Skeletal muscle cell (primary cell): ENCODE measurements around the gene NFIX.

Experiments
- DNase-seq: peaks from one replicate; pipeline ENCODE4 v3.0.0-alpha.2; 2010; ENCODE audit warnings: low read depth
- H3K4me3 ChIP-seq: 2 replicates; pipeline ENCODE4 v1.5.1; 2011; ENCODE audit warnings: low read depth, mild to moderate bottlenecking, control low read depth, low read length, moderate library complexity

The NFIX gene

DNA sequence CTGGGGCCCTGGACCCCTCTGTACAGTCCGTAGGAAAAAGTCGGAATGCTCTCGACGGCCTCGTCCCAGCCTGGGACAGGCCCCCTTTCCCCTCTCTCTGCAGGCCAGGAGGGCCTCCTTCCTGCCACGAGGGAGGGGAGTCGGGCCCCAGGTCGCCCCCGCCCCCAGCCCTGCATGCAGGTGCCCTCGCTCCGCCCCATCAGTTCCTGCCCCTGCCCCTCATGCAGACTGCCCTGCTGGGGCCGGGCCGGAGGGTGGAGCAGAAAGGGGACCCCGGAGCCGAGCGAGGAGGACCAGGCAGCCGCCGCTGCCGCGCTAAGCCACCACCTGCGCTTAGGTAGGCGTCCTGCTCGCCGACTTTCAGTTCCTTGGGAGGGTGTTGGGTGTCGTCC, 100.1 kb downstream of the NFIX start:
- no peak overlapping the region for H3K4me3 ChIP-seq
- DNase-seq: no peak

DNA sequence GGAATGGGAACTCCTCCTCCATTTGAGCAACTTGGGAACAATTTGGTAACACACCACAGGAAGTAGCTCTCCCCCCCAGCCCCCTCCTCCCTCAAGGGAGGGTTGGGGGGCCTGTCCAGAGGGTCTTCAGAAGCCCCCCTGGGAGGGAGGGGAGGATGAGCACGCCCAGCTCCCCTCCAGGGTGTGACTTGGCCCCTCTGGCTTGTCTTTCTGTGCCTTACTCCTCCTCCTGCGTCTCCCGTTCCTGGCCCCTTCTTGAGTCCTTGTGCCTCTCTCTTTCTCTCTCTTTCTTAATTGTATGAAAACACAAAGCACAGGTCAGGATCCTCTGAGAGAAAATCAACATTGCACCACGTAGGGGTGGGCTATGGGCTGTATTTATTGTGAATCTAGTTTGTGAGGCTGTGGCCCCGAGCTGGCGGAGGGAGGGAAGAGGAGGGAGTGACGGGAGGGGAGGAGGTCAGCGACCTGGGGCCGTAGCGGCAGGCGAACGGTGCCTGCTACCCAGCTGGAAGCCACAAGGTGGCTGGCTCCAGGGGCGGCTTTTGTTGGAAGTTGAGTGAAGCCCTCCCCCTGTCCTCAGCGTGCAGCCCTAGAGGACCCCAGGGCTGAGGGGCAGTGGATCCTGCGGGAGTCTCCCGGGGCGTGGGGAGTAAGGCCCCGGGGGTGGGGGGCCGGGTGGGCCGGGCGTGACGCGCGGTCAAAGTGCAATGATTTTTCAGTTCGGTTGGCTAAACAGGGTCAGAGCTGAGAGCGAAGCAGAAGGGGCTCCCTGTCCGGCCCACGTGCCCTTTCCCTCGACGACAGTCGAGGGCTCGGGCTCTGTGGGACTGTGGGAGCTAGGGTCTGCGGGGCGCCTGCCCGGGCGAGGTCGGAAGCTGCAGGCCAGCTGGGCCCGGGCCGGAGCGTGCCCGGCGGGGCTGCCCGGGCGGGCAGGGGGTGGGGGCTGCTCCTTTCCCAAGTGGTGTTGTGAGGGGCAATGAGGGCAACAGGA, 101.0 kb downstream of the NFIX start:
- no peak overlapping the region for H3K4me3 ChIP-seq
- no peak for DNase-seq

DNA sequence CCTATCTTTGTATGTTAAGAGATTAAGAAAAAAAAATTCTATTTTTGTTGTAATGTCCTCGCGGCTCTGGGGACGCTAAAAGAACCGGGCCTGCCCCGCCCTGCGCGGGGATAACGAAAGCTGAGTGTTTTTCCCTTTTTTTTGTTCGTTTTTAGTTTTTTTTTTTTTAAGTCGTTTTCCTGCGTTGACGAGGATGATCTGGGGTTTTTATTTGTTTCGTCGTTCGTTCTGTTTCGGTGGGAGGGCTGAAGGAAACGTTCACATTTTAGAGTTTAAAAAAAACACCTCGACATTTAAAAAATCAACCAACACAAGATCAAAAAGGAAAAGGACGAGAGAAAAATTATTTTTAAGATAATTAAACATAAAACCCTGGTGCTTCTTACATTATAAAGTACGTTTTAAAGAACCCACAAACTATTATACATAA, 101.8 kb downstream of the NFIX start:
- no peak for DNase-seq
- no peak overlapping the region for H3K4me3 ChIP-seq

DNA sequence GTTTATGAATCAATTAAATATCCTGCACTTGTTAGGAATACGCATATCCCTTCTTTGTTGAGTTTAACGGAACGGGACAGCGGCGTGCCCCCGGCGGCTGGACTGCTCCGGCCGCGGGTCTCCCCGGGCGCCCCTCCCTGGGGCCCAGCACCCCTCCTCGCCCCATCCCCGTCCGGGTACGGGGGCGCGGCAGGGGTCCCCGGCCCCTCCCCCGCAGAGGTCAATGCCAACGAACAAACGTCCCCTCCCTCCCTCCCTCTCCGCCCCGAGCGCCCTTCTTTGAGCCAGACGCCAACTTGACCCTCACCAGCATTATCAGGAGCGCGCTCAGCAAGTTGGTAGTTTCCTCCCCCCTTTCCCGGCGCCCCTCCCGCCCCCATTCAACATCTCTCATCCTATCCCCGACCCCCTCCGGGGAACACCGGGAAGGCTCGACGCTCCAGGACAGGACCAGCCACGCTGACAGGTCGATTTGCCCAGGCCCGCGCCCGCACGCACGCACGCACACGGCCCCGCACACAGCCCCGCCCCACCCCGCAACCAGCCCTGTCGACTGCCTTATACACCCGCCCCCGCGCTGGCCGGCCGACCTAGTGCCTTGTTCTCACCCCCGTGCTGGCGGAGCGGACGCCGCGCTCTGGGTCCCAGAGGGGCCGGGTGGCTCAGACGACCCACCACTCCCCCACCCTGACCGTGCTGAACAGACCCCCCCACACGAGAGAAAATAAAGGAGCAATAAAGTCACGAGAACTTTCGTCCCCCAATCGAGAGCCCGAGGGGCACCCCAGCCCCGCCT, 102.4 kb downstream of the NFIX start:
- no peak for DNase-seq
- H3K4me3 ChIP-seq: no peak overlapping the region

DNA sequence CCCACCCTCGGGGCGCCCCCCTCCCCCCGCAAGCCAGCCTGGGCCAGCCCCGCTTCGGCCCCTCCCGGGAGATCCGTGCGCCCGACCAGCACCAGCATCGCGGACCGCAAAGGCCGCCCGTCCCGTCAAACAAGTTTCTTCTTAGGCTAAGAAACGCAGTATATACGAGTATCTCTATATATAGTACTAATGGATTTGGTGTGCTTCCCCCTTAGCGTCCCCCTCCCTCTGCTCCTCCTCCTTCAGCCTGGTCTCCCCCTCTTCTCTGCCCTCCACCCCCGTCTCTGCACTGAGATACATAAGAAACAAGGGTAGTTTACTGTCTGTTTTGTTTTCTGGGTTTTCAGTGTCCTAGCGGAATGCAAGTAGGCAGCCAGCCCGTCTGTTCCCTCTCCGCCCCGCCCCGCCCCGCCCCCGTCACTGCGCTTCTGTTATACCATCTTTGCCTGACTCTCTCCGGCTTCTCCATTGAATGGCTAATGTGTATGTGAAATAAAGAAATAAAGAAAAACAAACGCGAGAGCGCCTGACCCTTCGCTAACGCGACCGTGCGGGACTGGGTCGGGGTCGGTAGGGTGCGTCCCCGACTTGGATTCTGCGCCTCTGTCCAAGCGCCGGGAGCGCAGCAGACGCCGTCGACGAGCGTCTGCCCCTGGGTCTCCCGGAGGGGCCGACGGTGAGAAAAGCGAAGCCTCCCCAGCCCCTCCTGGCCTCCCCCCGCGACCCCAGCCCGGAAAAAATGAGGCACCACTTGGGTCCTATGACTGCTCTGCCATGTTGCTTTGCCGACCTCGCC, 103.2 kb downstream of the NFIX start:
- no peak for DNase-seq
- H3K4me3 ChIP-seq: no peak overlapping the region

DNA sequence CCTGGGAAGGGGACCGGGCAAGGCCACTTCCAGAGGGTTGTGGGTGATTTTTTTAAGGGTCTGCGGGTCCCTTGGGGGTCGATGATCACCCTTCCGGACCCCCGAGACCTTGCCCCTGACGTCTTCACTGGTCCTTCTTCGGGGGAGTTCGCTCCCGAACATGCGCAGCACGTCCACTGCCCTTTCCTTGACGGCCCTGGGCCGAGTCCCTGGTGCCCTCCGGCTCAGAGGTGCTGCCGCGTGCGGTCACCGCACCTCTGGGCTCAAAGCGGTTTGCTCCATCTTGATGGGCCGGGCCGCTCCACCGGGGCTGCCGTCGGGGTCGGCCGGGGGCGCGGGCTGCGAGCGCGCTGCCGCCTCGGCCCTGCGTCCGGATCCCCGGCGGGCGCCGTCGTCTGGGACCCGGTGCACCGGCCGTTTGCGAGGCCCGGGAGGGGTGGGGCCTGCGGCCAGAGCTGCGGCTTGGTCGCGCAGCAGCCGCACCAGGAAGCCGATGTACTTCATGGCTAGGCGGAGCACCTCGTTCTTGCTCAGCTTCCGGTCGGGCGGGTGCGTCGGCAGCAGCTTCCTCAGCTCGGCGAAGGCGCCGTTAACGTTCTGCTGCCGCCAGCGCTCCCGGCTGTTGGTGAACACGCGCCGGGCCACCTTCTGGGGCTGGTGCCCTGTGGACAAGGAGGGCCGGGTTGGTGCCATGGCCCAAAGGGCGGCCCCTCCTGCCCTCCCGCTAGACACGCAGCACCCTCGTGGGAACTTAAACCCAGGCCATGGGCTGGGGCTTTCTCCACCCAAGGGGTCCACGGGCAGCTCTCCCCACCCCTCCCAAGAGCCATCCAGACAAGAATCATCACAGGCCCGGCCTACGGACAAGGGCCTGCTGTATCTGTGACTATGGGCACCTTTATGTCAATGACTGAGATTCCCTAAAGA, 104.1 kb downstream of the NFIX start:
- DNase-seq: no peak
- no peak overlapping the region for H3K4me3 ChIP-seq

DNA sequence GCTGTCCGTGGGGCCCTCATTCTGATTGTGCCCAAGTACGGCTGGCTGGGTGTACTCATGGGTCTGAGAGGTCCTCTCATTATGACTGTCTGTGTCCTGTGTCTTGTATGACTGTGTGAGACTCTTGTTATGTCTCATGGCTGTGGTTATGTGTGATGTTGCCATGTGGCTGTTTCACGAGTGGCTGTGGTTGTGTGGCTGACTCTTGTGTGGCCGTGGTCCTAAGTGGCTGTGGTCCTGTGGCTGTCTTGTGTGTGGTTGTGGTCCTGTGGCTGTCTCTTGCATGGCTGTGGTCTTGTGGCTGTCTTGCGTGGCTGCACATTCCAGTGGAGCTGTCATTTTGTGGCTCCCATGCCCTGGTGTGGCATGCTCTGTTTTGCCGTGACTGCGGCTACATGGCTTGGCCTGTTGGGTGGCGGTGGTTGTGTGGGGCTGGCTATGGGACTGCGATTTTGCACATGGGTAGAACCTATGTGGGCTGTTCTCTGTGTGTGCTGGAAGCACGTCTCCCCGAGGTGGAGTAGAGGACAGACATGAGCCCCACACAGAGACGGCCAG, 104.8 kb downstream of the NFIX start:
- no peak for DNase-seq
- no peak overlapping the region for H3K4me3 ChIP-seq

DNA sequence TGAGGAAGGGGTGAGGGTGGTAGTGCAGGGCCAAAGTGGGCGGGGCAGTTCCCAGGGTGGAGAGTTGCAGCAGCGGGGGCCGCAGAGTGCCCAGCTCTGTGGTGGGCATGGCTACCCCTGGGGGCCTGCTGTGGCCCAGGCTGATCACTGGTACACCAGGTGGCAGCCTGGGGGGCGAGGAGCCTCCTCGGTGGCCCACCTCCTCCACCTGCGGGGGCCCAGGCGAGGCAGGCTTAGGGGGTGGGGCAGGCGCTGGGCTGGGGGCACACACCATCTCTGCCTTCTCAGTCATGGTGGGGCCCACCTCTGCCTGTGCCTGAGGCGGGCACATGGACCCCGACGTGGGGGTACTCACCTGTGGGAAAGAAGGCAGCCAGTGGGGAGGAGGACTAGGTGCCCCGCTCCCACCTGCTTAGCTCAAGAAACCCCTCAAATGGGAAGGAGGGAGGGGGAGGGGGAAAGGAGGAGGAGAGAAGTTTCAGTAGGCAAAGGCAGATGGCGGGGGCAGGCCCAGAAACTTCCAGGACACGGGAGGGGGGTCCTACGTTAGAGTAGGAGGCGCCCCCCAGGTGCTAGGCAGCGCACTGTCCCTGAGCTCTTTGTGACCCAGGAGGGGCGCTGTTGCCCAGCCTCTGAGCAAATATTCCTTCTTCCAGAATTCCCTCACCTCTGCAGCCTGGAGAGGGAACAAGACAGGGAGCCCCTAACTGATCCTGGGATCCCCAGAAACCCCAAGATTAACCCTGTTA, 105.7 kb downstream of the NFIX start:
- no peak for DNase-seq
- no peak overlapping the region for H3K4me3 ChIP-seq

DNA sequence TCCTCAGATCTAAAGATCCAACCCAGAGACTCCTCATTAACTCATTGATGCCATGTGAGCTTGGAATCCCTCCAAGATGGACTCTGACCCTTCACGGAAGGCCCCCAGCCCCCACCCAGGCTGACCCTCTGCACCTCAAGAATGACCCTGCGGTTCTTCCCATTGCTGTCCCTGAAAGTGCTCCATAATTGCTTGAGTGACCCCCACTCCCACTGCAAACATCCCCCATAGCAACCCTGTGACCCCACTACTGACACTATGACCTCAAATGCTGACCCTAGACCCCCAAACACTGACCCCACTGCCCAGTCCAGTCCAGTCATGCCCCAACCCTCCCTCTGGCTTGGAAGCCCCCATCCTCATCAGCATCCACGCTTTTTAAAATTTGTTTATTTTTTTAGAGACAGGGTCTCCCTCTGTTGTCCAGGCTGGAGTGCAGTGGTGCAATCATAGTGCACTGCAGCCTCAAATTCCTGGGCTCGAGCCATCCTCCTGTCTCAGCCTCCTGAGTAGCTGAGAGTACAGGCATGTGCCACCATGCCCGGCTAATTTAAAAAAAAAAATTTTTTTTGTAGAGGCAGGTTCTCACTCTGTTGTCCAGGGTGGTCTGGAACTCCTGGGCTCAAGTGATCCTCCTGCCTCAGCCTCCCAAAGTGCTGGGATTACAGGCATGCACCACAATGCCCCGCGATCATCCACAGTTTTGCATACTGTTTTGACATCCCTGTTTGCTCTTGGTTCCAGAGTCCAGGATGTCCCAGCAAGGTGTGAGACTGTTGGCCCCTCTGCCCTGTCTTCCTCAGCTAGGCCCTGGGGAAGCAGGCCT, 106.5 kb downstream of the NFIX start:
- peak overlapping the region; percentile 29 for H3K4me3 ChIP-seq
- no peak for DNase-seq

DNA sequence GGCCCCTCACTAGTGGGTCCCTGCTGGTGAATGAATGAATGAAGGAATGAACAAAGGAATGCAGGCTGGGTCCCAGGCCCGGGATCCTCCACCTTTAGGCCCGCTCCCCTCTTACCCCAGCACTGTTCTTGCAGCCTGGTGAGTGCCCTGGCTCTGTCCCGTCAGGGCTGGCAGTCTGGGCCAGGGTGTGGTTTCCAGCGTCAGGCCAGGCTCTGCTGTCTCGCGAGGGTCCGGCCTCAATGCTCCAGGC, 107.1 kb downstream of the NFIX start:
- DNase-seq: no peak

DNA sequence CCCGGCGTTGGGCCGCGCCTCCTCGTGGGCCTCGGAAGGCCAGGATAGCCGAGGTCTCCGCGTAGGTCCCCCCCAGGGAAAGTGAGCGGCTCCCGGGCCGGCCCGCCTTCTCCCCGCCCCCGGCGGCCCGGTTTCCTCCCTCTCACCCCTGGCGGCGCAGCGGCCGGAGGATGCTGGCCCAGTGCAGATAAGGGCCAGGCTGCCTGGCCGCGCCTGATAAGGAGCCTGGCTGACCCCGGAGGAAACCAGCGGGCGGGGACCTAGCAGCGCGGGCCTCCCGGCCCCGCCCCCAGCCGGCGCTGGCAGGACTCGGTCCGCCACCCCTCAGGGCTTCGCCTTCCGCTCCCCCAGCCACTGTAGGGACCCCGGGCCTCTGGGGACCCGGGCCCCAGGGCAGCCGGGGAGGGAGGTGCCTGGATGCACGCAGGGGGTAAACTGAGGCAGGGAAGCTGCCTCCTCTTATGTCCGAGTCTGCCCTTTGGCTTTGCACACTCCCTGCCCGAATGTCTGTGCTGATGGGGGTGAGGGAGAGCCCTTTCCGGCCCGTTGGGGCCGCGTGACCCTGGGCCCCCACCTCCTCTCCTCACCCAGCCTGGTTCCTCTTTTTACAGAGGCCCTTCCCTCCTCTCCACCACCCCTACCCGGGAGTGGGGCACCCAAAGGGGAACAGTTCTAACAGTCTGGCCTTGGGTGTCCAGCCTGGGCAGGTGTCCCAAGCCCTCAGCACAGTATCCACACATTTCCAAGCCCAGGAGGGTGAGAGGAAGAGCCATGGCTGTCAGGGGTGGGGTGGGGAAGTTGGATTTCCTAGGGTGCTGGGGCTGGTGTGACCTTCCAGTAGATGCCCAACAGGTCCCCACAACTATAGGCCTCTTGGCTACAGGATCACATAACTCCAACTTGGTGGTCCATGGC, 107.6 kb downstream of the NFIX start, which contains the start of gene LYL1:
Gene LYL1 (minus strand): TSS at position 193 of the 915 bp plus-strand sequence. CDS start 1,687 bp downstream, outside the sequence.
- no peak for DNase-seq
- H3K4me3 ChIP-seq: peak within 1 kb of the TSS; percentile 29

More for the DNA sequence above, 107.1 kb downstream of the NFIX start:
- peak overlapping the region; percentile 29 for H3K4me3 ChIP-seq

DNA sequence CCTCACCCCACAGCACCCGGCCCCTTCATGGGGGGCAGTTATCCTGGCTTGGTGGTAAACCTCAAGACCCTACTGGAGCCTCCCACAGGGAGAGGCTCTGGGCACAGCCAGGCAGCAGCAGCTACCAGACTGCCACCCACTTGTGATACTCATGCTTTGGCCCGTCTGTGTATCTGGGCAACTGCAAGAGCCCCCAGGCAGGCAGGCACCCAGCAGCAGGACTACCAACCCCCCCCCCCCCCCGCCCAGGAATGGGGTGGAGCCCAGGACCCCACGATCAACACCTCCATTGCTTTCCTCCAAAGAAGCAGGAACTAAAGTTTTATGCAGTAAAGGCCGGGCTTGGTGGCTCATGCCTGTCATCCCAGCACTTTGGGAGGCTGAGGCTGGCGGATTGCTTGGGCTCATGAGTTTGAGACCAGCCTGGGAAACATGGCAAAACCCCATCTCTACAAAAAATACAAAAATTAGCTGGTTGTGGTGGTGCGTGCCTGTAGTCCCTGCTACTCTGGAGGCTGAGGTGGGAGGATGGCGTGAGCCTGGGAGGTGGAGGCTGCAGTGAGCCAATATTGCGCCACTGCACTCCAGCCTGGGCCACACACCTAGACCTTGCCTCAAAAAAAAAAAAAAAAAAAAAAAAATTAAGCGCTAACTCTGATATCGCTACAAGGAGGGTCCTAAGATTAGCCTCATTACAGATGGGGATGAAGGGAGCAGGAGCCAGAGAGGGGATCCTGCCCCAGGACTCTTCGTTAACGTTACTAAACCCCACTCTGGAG, 108.5 kb downstream of the NFIX start:
- DNase-seq: no peak
- no peak overlapping the region for H3K4me3 ChIP-seq

DNA sequence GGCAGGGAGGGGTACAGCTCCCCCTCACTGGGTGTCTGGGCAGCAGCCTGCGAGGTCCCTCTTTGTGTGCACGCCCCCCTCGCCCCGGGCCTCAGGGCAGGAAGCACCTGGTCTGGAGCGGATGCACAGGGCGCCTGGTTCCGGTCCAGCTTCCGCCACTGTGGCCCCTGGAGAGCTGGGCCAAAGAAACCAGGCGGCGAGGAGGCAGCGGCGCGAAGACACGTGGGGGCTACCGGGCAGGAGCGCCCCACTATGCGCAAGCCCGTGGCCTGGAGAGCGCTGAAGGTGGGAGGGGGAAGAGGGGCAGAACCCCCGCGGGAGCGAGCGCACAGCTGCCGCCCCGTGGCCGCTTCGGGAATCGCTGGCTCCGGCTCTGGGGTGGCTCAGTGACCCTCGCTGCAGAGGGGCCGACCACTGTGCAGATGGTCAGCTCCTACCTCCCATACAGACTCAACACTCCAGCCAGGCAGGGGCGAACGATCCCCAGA, 109.1 kb downstream of the NFIX start:
- H3K4me3 ChIP-seq: no peak overlapping the region
- no peak for DNase-seq

DNA sequence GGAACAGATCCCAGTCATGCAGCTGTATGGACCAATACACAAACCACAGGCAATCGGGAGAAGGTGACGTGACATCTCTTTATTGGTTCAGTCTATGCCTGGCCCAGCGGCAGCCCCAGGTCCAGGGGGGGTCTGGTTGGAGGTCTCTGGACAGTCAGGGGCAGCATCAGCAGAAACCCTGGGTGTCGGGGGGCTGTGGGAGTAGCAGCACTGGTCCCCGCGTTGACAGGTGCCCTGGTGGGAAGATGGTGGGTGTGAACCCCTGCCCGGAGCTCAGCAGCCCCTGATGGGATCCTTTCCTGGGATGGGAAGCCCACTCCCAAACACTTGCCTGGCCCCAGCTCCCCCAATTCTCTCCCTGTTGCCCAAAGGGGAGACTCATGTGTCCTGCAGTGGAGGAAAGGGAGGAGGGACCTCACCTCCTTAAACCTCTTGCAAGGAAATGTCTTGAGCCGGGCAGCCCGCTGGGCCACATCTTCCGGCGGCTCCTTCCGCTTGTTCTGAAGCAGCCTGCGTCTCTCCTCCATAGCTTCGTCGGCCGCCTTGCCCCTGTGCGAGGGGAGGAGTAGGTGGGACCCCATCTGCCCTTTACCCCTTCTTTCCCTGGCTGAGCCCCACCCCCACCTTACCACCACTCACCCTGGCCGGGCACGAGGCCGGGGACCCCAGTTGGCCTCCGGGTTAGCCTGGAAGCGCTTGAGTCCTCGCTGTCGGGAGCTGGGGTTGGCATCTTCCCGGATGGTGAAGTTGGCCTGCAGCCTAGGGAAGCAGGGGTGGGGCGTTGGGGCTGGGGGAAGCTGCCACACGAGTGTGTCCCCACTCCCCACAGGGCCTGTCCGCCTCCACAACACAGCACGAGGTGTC, 109.8 kb downstream of the NFIX start:
- no peak for DNase-seq
- H3K4me3 ChIP-seq: no peak overlapping the region
